ENCODE measurements around the gene TMEM91.
"Not testable (repeated sequence)": the region's sequence is repeated elsewhere in the genome, so short reads cannot be mapped to it uniquely, and the experiment has no call there.

Gene TMEM91
- 4.9 to 40.4 (median 15.5) reads per million in 18 experiments for total RNA-seq

DNA sequence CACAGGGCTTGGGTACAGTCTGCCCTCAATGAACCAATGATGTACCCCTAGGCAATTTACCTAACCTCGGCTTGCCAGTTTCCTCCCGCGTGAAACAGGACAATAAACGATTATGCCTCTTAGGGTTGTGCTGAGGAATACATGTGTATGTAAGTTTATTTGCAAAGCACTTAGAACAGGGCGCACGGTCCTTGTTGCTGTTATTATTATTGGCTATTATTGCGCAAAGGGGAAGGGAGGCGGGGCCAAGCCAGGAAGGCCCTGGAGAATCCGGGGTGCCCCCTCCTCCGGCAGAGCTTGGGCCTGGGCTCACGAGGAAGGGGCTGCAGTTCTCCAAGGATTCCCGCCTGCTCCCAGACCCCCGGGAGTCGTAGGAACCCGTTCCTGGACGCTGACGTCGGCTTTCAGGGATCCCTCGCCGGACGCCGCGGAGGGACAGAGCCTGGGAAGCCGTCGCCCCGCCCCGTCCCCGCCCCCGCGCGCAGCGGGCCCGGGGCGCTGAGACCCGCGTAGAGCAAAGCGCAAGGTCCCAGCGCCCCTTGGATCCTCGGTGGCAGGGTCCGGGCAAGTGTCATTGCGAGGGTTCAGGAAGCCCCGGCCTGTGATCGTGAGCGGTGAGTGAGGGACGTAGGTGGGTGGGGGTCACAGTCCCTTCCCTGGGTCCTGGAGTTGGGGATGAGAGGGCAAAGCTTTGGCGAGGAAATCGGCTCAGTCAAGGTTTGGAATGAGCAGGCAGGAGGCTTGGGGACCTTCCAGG is at the start of gene TMEM91:
Gene TMEM91, plus strand, starts transcription at position 293 of the 757 bp plus-strand sequence. CDS start 1,777 bp downstream, outside the sequence.
- peak; percentile 42 to 63 for DNase-seq

DNA sequence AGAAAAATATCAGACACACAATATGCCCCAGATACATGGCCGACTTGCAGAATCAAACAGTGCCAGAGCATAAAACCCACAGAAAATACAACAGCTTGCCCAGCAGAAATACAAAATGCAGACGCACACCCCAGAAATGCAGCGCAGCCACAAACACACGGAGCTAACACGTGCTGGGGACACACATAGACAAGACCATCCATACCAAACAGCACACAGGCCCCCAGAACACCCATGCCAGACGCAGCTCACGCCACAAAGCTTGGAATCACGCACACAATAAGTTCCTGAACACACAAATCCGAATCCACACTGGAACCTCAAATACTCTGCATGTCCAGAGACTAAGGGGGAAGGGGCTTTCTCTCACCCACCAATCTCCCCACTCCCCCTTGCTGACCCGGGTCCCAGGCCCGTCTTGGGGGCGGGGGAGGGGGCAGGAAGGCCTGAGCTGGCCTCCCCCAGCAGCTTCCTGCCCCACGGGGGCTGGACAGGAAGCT is 49.2 kb upstream of the TMEM91 start:
- DNase-seq: peak in 1 of 2 donors; percentile 48

DNA sequence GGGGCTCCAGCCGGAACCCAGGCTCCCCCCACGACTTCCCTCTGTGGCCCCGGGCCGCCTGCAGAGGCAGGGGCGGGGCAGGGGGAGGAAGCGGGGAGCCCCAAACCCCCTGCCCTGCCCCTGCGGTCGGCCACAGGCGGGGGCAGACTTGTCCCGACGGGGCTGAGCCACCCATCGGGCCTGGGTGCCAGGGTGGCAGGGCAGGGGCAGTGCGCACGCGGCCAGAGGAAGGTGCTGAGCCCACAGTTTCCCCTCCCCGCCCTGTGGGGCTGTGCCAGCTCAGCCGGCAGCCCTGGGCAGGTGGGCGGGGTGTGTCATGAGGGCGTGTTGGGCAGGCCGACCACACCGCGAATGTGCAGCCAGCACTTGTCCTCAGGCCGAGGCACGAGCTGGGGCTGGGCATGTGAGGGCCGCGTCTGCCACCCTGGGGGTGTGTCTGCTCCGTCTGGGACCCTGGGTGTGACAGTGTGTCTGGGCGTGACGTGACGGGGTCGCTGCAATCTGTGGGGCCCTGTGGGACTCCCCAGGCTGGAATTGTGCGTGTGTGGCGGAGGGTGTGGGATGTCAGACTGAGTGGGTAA is 48.7 kb upstream of the TMEM91 start:
- DNase-seq: peak; percentile 94 to 95

DNA sequence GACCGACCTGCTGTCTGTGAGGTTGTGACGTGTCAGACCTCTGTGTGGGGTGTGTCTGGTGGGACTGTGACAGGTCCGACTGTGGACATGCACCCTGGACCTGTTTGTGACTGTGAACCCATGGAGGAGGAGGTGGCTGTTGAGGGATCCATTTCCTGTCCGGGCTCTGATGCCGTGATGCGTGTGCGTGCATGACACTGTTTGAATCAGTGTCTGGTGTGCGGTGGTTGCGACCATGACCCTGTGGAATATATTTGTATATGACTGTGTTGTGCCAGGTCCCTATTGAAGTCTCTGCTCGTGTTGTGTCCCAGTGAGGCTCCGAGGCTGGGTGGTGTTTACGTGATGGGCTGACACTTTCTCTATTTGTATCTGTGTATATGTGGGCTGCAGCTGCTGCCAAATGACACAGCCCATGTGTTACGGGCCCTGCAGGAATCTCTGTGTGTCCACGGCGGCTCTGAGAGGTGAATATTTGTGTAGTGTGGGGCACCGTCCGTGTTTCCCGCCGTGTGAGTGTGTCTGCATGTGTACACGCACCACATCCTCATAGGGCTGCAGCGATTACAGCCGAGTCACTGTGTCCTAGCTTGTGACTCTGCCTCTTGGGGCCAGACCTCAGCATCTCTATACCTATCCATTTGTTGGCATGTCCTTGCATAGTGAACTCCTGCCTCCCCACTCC is 48.0 kb upstream of the TMEM91 start:
- peak; percentile 53 to 56 for DNase-seq

DNA sequence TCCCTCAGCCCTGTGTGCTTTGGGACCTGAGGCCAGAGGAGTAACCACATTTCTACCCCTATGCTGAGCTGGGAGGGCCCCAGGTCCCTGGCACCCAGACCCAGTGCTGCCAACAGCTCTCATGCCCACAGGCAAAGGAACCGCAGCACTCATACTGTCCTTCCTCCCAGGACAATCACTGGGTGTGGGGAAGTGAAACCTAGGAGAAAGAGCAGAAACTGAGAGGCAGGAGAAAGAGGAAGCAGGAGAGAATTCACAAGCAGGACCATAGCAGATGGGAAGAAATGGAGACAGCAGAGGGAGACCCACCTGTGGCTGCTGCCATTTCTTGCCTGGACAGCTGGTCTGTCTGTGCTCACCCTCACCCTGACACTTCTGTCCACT is 47.5 kb upstream of the TMEM91 start:
- peak; percentile 83 to 88 for DNase-seq

DNA sequence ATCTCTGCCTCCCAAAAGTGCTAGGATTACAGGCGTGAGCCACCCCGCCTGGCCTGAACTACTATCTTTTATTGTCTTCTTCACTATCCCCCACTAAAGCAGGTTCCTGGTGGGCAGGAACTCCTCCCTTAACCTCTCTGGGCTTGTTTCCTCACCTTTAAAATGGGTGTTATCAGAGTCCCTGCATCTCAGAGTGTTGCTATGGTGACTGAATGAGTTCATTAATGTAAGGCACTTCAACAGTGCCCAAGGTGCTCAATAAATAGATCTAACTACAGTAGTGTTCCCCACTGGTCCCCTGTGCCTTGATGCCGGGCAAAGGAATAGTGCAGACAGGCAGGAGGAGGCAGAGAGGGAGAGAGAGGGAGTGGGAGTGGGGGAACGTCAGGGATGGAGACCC is 45.9 kb upstream of the TMEM91 start:
- no peak for DNase-seq

DNA sequence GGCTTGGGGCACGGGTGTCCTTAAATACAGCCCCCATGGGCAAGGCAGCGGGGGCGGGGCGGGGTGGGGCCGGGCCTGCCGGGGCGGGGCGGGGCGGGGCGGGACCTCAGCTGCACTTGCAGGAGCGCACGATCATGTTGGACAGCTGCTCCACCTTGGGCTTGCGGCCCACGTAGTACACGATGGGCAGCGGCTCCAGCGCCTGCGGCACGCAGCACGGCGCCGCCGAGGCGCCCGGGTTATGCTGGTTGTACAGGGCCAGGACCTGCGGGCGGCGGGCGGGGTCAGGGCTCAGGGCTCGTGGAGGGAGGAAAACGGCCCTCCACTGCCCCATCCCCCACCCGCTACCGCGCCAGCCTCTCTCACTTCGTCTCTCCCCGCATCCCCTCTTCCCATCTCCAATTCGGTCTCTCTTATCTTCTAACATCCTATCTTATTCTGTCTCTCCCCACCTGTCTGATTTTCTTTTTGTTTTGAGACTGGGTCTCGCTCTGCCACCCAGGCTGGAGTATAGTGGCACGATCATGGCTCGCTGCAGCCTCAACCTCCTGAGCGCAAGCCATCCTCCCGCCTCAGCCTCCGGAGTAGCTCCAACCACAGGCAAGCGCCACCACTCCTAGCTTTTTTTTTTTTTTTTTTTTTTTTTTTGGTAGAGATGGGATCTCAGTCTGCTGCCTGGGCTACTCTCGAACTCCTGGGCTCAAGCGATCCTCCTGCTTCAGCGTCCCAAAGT is 45.2 kb upstream of the TMEM91 start:
- no peak for DNase-seq

DNA sequence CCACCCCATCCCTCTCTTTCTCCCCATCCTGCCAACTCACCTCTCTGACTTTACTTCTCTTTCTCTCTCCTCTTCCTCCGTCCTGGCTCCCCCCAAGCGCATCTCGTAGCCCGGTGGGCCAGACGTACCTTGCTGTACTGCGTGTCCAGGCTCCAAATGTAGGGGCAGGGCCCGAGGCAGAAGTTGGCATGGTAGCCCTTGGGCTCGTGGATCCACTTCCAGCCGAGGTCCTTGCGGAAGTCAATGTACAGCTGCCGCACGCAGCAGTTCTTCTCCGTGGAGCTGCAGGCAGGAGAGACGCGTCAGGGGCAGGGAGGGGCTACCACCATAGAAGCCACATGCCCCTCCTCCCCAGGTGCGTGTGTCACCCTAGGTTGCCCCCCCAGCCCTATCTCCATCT is 44.3 kb upstream of the TMEM91 start:
- no peak for DNase-seq

DNA sequence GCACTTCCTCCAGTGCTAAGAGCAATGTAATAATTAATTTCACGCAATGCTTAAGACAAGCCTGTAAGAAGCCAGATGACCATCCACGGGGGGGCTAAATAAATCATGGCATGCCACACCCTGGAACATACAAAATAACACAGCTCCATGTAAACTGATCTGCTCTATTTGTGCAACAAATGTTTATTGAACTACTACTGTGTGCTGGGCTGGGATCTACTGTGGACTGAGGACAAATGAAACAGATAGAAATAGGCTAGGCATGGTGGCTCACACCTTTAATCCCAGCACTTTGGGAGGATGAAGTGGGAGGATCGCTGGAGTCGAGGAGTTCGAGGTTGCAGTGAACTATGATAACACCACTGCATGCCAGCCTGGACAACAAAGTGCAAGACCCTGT is 43.9 kb upstream of the TMEM91 start:
- DNase-seq: no peak

DNA sequence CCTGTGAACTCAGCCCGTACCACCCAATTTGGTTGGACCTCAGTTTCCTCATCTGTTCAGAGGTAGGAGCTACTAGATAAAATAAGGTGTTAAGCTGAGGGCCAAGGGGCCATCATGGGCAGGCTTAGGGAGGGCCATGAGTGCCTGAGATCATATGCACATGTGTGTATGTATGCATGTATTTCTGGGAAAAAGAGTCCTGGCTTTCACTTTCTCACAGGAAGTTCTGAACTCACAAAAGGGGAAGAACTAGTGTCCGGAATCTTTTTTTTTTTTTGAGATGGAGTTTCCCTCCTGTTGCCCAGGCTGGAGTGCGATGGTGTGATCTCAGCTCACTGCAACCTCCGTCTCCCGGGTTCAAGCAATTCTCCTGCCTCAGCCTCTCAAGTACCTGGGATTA is 41.5 kb upstream of the TMEM91 start:
- DNase-seq: peak; percentile 76 to 83

DNA sequence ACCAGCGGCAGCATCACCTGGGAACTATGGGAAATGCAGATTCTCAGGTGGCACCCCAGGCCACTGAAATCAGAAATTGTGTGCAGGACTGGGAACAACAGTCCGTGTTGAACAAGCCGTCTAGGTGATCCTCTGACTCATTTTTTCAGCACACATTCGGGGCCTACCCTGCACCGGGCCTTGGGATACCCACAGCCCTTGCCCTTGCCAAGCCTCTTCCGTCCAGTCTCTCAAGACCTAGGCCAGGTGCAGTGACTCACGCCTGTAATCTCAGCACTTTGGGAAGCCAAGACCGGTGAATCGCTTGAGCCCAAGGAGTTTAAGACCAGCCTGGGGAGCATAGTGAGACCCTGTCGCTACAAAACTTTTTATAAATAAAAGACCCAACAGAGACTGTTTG is 40.9 kb upstream of the TMEM91 start:
- DNase-seq: no peak

DNA sequence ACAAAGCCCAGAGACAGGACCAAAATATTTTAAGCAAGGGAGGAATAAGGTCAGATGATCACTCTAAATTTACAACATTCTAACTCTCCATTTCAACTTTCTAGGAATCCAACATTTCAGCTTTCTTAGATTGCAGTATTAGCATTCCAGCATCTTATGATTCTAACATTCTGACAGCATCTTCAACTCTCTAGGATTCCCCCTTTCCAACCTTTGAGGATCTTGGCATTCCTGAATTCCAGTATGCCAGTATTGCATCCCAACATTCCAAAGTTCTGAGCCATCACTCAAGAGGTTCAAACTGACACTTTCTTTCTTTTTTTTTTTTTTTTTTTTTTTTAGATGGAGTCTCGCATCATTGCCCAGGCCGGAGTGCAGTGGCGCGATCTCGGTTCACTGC is 36.4 kb upstream of the TMEM91 start:
- DNase-seq: no peak

DNA sequence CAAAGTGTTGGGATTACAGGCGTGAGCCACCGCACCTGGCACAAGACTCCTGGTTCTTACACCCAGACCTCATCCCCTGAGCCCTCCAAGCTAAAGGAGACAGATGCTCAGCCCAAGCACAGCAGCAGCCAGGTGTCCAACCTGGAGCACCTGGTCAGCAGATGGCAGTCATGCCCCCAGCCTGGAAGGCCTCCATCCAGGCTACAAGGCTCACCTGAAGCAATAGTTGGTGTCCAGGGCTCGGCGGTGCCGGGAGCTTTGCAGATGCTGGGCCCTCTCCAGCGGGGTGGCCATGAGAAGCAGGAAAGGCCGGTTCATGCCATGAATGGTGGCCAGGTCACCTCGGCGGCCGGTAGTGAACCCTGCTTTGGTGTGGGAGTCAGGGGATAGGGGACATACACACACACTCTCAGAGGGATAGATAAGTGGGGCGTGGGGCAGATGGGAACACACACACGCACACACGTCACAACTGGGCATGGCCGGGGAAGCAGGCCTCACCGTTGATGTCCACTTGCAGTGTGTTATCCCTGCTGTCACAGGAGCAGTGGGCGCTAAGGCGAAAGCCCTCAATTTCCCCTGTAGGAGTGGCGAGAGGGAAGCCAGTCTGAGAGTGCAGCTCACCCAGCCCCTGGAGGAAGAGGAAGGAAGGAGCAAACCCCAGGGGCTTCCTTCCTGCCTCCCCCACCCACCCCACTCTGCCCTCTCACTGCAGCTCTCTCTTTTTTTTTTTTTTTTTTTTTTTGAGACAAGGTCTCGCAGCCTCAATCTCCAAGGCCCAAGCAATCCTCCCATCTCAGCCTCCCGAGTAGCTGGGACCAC is 34.5 kb upstream of the TMEM91 start:
- peak in 1 of 2 donors; percentile 64 for DNase-seq

DNA sequence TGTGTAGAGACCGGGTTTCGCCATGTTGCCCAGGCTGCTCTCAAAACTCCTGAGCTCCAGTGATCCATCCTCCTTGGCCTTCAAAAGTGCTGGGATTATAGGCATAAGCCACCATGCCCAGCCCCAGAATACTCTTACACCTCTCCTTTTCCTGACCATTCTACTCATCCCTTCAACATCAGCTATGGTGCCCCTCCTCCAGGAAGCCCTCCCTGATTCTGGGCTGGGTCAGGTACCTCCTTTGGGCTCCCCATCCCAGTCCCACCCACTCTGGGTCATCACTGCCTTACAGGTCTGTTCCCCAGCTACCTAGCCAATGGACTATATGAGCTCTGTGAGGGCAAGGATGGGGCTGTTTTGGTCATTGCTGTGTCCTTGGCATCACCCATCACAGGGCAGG is 32.2 kb upstream of the TMEM91 start:
- no peak for DNase-seq

DNA sequence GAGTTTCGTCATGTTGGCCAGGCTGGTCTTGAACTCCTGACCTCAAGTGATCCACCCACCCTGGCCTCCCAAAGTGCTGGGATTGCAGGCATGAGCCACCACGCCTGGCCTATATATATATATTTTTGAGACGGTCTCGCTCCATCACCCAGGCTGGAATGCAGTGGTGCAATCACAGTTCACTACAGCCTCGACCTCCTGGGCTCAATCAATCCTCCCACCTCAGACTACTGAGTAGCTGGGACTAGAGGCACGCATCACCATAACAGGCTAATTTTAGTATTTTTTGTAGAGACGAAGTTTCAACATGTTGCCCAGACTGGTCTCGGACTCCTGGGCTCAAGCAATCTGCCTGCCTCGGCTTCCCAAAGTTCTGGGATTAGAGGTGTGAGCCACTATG is 29.4 kb upstream of the TMEM91 start:
- not testable (repeated sequence) for DNase-seq

DNA sequence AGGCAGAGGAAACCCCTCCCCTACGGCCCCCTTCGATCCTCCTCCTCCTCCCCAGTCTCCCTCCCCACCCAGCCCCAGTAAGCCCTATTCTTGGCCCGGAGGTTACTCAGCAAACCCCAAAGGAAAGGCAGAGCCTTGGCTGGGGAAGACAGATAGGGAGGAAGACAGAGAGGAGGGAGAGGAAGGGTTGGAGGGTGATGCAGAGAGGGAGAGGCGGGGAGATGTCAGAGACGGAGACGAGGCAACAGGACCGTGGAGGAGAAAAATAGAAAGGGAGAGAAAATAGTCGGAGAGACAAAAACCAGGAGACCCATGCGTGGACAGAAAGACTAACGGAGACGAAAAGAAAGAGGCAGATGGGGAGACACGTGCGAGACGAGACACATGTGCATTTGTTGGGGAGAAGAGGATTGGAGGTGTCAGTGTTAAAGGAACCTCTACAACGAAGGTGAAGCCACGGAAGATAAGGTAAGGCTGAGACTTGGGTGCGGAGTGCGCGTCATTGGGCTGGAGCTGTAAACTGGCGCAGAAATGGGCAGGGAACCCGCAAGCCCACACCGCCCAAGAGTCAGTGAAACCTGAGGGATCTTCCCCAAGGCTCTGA is 25.5 kb upstream of the TMEM91 start:
- DNase-seq: no peak

DNA sequence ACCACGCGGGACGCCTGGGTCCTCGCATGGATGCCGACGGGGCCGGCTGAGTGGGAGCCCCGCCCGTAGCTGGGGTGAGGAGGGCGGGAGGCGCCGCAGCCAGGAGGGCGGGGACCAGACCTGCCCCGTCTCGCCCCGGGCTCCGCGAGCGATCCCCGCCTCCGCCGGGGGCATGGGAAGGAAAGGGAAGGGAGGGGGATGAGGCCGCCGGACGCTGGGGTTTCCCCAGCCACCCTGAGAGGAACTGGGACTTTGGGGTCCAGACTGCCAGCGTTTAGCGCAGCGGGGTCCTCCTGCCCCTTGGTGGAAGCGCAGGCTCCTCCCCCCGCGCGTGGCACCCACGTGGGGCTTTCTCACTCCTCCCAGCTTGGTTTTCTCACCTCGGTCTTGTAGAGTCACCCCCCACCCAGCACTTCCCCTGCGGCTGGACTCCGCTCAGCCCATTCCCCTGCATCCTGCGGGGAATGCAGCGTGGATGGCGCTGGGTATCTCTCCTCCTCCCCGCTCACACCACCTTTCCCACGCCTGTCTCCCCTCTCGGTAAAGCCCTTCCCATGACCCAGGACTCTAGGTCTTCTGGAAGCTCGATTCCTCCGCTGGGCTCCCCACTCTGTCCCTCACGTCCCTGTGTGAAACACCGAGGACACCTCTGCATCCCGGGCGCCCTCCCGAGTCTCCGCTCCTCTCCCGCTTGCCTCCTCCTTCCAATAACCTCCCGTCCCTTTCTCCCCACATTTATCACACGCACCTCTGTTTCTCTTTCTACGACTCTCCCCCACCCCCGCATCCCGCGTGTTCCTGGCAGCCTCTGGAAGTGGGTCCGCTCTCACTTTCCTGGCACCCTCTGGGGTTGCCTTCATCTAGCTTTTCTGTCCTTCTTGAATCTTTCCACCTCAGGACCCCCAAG is 24.7 kb upstream of the TMEM91 start:
- peak; percentile 80 to 81 for DNase-seq

DNA sequence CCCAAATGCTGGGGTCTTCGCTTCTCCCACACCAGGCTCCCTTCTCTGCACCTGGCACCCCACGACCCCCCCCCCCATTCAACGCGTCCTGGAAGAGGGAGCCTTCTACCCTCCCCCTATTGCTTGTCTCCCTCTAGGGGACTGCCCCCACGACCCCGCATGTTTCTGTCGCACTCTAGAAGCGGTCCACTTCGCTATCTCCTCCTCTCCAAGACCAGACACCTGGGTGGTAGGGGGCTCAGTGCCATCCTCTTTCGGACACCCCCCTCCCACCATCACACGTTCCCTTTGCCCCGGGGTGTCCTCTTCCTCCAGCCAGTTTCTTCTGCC is 24.1 kb upstream of the TMEM91 start:
- DNase-seq: no peak

DNA sequence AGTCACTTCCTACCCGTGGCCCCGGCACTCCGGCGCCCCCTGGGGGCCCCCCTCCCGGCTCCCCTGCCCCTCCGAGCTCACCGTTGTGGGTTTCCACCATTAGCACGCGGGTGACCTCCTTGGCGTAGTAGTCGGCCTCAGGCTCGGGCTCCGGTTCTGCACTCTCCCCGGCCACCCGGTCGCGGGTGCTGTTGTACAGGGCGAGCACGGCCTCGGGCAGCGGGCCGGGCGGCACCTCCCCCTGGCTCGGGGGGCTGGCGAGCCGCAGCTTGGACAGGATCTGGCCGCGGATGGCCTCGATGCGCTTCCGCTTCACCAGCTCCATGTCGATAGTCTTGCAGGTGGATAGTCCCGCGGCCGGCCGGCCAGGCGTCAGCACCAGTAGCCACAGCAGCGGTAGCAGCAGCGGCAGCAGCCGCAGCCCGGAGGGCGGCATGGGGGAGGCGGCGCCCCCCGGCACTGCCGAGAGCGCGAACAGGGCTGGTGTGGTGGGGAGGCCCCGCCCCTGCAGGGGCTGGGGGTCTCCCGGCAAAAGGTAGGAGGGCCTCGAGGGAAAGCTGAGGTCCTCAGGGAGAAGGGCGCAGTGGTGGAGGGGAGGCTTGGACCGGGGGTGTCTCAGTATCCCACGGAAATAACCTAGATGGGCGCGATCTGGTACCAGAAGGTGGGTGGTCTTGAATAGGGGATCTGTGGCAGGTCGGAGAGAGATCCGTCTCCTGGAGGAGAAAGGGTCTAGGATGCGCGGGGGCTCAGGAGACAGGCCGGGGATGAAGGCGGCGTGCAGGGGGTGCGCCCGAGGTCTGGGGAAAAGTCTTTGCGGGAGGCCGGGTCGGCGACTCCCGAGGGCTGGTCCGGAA is 23.5 kb upstream of the TMEM91 start:
- DNase-seq: peak; percentile 67 to 69
